ENCODE measurements around the gene SLC39A2.
"Not testable (repeated sequence)": the region's sequence is repeated elsewhere in the genome, so short reads cannot be mapped to it uniquely, and the experiment has no call there.

Gene SLC39A2, protein sequence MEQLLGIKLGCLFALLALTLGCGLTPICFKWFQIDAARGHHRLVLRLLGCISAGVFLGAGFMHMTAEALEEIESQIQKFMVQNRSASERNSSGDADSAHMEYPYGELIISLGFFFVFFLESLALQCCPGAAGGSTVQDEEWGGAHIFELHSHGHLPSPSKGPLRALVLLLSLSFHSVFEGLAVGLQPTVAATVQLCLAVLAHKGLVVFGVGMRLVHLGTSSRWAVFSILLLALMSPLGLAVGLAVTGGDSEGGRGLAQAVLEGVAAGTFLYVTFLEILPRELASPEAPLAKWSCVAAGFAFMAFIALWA
- total RNA-seq, result 0 reads per million in 4 donors

DNA sequence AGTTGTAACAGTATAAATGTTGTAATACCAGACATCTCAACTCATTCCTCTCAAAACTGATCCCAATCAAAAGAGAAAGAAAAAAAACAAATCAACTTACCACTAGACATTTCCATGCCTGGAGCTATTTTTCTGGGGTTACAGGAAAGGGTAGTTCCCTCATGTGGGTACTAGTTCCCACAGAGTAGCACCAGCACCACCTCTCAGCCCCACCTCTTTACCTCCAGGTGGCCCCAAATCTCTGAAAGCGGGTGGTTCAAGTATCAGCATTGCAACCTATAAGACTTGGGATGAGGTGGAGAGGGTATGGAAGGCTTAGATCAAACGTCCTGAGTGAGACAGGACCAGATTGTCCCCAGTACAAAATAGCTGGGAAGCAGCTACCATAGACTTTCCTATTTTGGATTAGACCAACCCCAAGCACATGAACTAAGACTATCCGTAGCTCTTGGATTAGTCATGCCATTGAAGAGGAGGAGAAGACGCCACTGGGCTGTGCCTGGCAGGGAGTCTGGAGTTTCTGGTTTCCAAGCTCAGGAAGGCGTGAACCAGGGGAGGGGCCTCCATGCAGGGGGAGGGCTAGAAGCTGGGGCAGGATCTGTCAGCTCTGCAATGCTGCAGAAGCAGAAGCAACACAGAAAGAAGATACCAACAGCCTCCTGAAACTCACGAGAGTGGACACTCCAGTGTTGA, at the start of gene SLC39A2:
Gene SLC39A2, plus strand, starts transcription at position 620 of the 693 bp plus-strand sequence. CDS start 154 bp downstream, outside the sequence.
- no peak for DNase-seq

DNA sequence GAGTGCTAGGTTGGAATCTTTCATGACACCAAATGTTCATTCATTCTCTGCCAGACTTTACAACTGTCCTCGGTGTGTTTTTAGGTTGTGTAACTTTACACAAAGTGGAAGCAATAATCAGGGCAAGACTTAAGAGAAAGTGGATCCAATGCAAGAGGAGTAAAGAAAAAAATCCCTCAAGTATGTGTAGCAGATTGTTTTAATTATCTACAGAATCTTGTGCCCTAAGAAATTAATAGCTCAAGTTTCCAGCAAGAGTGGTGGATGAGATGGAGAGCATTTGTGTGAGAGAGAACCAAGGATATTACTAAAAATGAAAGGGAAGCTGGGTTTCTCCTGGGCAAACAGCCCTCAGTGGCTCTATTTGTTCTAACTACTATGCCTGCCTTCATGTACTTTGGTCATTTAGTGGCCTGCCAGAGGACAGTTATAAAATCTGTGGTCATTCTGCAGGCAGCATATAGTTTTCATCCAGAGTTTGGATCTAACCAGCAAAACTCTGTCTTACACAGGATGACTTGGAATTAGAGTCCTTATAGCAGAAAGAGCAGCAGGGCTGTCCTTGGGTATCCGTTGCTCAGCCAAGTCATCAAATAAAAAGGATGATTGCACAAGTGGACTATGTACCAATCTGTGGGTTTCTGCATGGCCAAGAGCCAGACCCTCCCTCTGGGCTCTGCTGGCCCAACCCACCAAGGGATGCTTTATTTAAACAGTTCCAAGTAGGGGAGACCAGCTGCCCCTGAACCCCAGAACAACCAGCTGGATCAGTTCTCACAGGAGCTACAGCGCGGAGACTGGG, 44.2 kb upstream of the SLC39A2 start, which contains the start of gene RNASE2:
Gene RNASE2, plus strand, starts transcription at position 752 of the 802 bp plus-strand sequence. CDS start 285 bp downstream, outside the sequence.
- not testable (repeated sequence) for DNase-seq

DNA sequence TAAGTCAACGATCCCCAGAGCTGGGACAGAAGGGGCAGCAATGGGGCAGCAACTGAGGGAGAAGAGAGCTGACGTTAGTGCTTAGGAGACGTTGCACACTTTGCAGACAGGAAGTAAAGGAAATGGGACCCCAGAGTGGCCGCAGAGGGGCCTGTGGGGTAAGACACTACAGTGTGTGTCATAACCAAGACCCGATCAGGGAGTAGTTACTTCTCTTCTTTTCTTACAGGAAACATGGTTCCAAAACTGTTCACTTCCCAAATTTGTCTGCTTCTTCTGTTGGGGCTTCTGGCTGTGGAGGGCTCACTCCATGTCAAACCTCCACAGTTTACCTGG, 43.6 kb upstream of the SLC39A2 start:
- not testable (repeated sequence) for DNase-seq

DNA sequence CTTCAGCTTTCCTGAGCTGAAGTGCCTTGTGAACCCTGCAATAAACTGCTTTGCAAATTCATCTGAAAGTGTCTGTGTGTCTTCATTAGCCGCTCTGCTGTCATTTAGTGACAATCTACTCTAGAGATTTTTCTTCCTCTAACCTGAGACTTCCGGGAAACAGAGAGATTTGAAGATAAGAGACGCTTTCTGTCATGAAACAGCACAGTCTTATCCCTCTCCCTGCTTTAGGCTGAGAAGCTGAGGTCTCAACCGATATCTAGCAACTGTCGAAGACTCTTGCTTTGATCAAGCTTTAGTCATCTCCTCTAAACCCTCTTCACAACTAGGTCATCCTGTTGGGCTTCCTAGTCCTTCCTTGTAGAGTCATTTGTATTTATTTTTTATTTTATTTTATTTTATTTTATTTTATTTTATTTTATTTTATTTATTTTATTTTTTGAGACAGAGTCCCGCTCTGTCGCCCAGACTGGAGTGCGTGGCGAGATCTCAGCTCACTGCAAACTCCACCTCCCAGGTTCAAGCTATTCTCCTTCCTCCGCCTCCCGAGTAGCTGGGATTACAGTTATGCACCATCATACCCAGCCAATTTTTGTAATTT, 42.6 kb upstream of the SLC39A2 start:
- DNase-seq, result peak in 1 of 5 donors; percentile 57

DNA sequence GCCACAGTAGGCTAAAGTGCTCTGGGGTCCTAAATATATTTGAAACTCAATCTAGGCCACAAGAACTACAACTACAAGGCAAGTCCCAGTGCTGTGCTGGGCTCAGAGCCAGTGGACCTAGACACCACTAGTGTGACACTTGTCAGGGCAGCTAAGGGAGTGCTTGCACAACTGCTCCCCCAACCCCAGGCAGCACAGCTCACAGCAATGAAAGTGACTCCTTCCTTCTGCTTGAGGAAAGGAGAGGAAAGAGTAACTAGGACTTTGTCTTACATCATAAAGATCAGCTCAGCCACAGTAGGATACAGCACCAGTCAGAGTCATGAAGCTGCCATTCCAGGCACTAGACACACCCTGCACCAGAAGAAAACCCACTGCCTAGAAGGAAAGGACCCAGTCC, 40.1 kb upstream of the SLC39A2 start:
- DNase-seq, result not testable (repeated sequence)

DNA sequence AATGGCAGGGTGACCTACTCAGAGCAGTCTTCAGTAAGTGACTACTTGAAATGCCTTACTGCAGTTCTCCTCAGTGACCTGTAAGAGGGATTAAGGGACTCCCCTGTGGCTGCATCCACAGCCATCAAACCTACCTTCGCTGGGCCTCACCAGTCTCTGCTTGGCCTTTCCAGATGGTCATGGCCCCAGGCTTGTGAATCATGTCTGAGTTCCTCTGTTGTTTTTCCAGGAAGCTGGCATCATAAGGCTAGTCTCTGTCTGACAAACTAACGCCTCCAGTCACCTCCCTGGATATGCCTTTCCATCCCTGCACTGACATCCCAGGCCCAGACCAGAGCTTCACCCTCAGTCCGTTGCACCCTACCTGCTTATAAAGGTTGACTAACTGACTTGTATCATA, 29.8 kb upstream of the SLC39A2 start:
- DNase-seq, result no peak

DNA sequence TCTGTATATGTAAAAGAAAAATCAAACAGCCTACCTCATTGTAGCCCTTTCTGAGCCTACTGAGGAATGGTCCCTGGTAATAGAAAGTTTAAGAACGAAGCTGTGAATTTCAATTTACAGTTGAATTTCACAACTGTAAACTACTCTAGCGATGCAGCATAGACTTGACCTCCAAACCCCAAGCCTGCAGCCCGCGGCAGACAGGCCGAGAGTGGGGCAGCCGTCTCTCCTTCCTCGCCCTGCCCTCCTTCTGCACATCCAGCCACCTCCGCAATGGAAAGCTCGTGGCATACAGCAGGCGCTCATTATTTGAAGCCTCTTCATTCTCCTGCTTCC, 28.5 kb upstream of the SLC39A2 start:
- no peak for DNase-seq

DNA sequence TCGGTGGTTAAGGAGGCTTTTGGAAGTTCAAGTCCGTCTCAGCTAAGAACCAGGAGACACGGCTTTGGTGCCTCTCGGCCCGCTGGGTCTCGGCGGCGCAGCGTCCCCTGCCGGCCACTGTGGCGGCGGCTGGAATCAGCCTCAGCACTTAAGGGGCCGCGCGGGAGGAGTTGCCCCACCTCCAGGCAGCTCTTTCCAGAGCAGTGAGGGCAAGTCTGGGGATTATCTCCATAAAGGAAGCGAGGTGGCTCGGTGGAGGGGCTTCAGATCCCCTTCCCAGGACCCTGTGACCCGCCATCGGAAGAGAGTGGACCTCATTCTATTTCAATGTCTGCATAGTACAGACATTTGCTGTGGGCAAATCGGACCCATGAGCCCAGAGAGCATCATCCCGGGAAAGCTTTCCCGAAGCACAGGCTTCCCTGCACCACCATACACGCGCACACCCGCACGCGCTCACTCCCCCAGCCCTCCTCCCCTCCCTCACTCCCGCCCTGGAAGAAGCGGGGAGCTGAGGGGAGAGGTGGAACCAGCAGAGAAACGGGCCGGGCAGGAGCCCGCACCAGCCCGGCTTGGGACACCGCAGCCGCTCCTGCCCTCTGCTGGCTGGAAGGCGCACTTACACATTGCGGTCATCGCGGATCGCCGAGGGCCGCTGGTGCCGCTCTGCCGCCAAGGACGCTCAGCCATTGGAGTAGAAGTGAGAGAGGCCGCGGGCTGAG, 27.9 kb upstream of the SLC39A2 start:
- DNase-seq, result peak; percentile 54 to 82 (median 66)

DNA sequence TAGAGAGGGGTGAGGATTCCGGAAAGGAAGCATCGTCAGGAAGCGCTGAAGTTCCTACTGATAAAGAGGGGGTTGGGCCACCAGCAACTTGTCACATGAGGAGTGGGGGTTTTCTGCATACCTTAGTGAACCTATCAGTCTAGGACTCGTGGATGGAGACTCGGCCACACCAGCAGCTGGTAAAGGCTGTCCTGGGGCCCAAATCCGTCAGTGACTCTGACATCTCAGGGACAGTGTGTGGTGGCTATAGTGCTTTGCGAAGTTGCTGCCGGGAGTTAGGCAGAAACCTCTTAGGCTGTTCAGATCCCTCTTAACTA, 27.4 kb upstream of the SLC39A2 start:
- no peak for DNase-seq

DNA sequence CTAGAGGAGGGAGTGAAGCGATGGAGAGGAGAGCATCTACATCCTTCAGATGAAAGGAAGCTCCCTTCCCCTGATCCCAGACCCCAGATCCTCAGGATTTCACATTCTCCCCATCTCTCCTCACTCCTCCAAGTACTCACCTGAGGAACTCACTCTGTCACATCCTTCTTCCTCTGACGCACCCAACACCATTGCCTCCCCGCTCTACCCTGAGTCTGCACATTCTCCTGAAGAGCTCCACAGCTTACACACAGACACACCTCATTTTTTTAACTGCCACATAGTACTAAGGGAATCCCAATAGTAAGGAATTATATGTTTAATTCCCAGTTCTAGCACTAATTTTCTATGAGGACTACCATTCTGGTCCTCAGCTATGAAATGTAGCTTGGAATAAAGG, 25.6 kb upstream of the SLC39A2 start:
- DNase-seq, result no peak

DNA sequence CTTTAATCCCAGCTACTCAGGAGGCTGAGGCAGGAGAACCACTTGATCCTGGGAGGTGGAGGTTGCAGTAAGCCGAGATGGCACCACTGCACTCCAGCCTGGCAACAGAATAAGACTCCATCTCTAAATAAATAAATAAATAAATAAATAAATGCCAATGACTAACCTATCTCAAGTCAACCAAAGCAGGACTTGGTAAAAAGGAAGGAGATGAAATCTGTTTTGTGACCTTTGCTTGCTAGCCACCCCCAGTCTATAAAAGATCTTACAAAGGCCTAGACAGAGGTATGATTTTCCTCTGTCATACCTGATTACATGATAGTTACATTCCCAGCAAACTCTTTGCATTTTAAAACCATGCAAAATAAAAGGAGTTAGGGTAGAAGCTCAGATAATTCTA, 22.8 kb upstream of the SLC39A2 start:
- no peak for DNase-seq

DNA sequence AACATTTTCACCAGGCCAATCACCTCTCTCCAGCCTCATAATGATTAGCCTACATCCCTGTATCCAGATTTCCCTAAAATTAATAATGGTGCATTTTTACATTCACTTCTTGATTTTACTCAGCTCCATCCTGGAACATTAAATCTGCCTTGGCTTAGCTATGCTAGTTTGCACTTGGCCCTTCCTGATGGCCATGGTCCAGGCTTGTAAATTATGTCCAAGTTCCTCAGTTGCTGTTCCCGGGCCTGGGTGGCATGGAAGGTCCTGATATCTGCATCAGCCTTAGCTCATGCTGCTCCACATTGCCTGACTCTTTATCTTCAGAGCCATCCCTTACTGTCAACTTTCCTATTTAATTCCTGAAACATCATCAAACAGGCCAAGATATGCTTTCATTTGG, 20.4 kb upstream of the SLC39A2 start:
- no peak for DNase-seq

DNA sequence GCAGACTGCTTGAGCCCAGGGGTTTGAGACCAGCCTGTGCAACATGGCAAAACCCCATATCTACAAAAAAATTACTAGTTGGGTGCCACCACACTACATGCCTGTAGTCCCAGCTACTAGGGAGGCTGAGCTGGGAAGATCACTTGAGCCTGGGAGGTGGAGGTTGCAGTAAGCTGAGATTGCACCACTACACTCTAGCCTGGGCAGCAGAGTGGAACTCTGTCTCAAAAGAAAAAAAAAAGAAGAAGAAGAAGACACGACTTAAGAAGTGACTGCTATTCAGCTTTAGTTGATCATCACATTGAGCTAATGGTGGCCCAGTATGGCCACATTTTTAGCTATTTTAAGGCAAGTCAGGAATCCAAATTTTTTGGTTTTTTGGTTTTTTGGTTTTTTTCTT, 18.2 kb upstream of the SLC39A2 start:
- no peak for DNase-seq

DNA sequence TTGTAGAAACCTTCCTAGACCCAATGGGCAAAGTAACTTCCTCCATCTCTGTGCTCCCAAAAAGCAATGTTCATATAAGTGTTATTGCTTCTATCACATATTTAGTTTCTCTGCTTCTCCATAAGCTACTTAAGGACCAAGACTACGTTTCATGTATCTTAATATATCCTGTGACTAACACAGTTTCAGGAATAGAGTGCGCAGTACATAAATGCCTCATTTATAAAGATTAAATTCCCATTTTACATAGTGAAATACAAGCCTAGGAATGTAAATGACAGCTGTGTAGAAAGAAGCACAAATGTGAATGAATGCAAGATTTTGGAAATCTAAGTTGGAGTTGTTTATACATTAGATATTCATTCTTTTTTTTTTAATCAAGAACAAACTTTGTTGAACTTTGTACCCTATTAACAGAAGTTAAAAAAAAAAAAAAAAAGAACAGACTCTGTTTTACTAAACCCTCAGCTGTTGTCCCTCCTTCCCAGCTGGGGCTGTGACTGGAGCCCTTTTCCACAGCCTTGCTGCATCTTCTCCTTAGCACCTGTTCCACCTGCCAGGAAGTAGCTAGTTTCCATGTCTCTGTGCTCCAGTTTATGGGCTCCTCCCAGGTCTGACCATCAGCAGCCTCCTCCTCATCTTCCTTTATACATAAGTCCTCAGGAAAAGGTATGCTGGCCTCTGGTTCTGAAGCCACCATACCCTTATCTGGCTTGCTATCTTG, 16.3 kb upstream of the SLC39A2 start:
- DNase-seq, result no peak

DNA sequence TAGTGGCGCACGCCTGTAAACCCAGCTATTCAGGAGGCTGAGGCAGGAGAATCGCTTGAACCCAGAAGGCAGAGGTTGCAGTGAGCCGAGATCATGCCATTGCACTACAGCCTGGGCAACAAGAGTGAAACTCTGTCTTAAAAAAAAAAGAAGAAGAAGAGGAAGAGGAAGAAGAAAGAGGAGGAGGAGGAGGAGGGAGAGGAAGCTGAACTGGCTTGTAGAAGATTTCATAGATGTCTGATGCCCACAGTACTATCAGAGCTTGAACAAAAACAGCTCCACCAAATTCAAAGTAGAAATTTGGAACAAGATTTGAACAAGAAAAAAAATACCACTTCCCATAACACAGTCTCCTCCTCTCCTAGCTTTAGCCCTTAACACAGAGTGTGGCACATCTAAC, 13.4 kb upstream of the SLC39A2 start:
- not testable (repeated sequence) for DNase-seq

DNA sequence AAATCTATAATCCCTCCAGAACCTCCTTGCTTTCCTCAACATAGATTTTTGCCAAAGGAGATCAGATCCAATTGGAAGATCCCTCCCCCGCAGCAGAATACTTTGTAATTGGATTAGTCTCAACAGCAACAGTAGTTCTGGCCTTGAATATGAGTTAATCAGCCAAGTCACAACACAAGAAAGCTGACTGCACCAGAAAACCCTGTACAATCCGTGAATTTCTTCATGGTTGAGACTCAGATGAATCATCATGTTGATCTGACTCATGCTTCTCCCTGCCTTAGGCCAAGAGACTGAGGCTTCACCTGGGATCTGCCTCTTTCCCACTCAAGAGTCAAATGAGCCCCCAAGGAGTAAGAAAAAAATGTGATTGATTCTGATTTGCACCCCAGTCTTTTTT, 12.3 kb upstream of the SLC39A2 start:
- DNase-seq, result peak in 1 of 5 donors; percentile 30

DNA sequence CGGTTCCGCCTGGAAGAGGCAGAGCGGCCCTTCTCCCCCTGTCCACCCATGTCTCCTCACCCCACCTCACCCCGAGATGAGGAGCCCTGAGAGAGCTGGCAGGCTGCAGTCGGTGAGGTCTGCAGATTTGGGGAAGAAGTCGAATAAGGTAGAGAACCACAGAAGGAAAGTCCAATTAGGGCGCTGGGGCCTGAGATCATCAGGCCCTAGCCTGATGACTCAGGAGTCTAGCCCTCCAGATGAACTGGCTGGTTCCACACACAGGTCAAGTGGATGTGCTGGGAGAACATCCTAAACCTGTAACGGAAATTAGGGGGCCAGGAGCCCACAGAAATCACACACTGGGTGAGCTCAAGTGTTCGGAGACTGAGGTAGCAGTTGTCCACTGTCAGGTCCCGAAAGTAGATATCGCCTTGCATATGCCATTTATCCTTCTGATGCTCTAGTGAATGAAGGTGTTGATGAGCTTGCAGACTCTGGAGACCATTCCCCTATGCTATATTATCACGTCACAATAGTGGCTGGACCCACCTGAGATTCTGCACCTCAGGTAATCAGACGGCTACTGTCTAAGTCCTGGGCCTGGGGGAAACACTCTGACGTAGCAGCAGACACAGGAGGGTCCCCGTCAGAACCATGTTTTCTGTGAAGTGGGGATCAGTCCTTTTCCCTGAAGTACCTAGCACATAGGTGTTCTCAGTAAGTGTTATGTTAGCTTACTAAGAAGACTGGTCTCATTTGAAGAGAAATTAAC, 10.2 kb upstream of the SLC39A2 start:
- DNase-seq, result no peak

DNA sequence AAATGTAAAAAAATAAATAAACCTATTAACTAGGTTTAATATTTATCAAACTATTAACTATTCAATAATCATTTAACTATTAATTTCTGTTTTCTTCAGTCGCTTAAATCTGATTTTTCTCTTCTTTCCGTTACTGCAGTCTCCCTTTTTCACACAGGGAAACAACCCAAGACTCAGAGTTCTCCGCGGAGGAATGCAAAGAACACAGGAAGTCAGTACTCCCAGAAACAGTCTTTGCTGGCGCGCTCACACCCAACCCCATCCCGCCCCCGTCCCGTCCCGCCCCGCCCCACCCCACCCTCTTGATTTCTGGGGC, 9.7 kb upstream of the SLC39A2 start:
- no peak for DNase-seq

DNA sequence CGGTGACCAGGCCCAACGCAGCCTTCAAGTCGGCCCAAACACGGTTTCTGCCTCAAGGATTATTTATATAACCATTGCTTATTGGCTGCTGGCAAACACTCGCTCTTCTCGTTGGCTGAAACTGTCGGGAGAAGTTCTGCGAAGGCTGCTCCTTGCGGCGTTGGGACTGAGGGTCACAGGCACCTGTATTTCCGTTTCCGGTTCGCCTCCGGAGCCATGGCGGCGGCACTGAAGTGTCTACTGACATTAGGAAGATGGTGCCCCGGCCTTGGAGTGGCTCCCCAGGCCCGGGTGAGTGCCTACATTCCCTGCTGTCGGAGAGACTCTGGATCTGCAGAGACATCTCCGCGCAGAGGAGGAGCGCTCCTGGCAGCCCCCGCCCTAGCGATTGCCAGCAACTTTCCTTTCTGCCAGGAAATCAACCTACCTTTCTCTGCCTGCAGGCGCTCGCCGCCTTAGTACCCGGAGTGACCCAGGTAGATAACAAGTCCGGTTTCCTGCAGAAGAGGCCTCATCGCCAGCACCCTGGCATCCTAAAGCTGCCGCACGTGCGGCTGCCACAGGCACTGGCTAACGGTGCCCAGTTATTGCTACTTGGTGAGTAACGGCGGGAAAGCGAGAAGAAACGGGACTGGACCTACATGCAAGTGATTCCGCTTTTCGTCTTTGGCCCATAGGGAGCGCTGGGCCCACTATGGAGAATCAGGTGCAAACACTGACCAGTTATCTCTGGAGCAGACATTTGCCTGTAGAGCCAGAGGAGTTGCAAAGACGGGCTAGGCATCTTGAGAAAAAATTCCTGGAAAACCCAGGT, 9.1 kb upstream of the SLC39A2 start, which contains the start of gene METTL17:
Gene METTL17, plus strand, starts transcription at position 194 of the 814 bp plus-strand sequence. Its CDS starts 23 bp downstream, at position 217.
- DNase-seq, result peak; percentile 70 to 95 (median 79)

DNA sequence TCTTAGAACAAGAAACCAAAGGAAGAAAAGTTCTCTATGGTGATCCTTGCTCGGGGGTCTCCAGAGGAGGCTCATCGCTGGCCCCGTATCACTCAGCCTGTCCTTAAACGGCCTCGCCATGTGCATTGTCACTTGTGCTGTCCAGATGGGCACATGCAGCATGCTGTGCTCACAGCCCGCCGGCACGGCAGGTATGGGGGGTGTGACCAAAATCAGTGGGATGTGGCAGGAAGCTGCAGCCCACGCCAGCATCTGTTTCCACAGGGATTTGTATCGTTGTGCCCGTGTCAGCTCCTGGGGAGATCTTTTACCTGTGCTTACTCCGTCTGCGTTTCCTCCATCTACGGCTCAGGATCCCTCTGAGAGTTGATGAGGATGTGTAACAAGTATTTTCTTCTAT, 2.6 kb upstream of the SLC39A2 start:
- no peak for DNase-seq
